ENCODE data around the gene FERMT3.

FERMT3 gene

GRCh38 chr11:64219755-64220154 is 13.2 kb downstream of the FERMT3 start:
- Histone ChIP-seq H3K79me2 (ENCODE audit: control insufficient read depth, insufficient read depth, low read length) (no peaks in the 10 kb centered on the region), H3K27ac (ENCODE audit: low read depth, low read length) (no peak overlapping the region), H3K79me1 (ENCODE audit: low read length) (no peaks in the 10 kb centered on the region), H3K18ac (ENCODE audit: low read length) (no peak overlapping the region), H3K9ac (ENCODE audit: low read length) (no peak overlapping the region), H3K23ac (ENCODE audit: low read length) (no peak overlapping the region), H3K4me2 (ENCODE audit: low read length) (no peak overlapping the region), H4K8ac (ENCODE audit: low read depth, low read length) (no peak overlapping the region), H2BK5ac (ENCODE audit: low read length) (no peak overlapping the region), H2BK120ac (ENCODE audit: low read depth, low read length) (no peak overlapping the region), H3K4ac (ENCODE audit: low read depth, low read length) (no peak overlapping the region), H3K56ac (ENCODE audit: low read length) (no peak overlapping the region), H3K36me3 (ENCODE audit: control insufficient read depth, insufficient read depth, low read length) (no peaks in the 10 kb centered on the region), H3K4me3 (ENCODE audit: low read length) (no peak overlapping the region), H2BK15ac (replicated peaks; ENCODE audit: low read depth) (no peak overlapping the region), H3K4me1 (ENCODE audit: control insufficient read depth, low read depth, low read length) (no peaks in the 10 kb centered on the region), H3K27me3 (ENCODE audit: insufficient read depth, low read length, poor library complexity) (no peaks in the 10 kb centered on the region), H4K5ac (ENCODE audit: low read length) (no peak overlapping the region), H2AK5ac (ENCODE audit: low read length) (no peak overlapping the region)
- DNase-seq: no peak
- no CpG with 5 or more reads among the region's 10 CpGs for WGBS (ENCODE audit: extremely low coverage, insufficient coverage, low lambda C conversion rate)

GRCh38 chr11:64220271-64220670 is 13.8 kb downstream of the FERMT3 start:
- Histone ChIP-seq H3K4me3 (ENCODE audit: low read length) (no peak overlapping the region), H3K9ac (ENCODE audit: low read length) (no peak overlapping the region), H2AK5ac (ENCODE audit: low read length) (no peak overlapping the region), H3K4me2 (ENCODE audit: low read length) (no peak overlapping the region), H3K4ac (ENCODE audit: low read depth, low read length) (no peak overlapping the region), H2BK15ac (replicated peaks; ENCODE audit: low read depth) (no peak overlapping the region), H4K5ac (ENCODE audit: low read length) (no peak overlapping the region), H2BK120ac (ENCODE audit: low read depth, low read length) (no peak overlapping the region), H4K8ac (ENCODE audit: low read depth, low read length) (no peak overlapping the region), H3K4me1 (ENCODE audit: control insufficient read depth, low read depth, low read length) (no peaks in the 10 kb centered on the region), H3K23ac (ENCODE audit: low read length) (no peak overlapping the region), H3K79me1 (ENCODE audit: low read length) (no peaks in the 10 kb centered on the region), H2BK5ac (ENCODE audit: low read length) (no peak overlapping the region), H3K36me3 (ENCODE audit: control insufficient read depth, insufficient read depth, low read length) (no peaks in the 10 kb centered on the region), H3K27me3 (ENCODE audit: insufficient read depth, low read length, poor library complexity) (no peaks in the 10 kb centered on the region), H3K79me2 (ENCODE audit: control insufficient read depth, insufficient read depth, low read length) (no peaks in the 10 kb centered on the region), H3K18ac (ENCODE audit: low read length) (no peak overlapping the region), H3K27ac (ENCODE audit: low read depth, low read length) (no peak overlapping the region), H3K56ac (ENCODE audit: low read length) (no peak overlapping the region)
- WGBS (ENCODE audit: extremely low coverage, insufficient coverage, low lambda C conversion rate): no CpG with 5 or more reads among the region's 17 CpGs
- DNase-seq: no peak

- H3K27ac ChIP-seq (ENCODE audit: low read depth, low read length): no peak overlapping the region
Measured at GRCh38 chr11:64220798-64221197, 14.3 kb downstream of the FERMT3 start.

DNA sequence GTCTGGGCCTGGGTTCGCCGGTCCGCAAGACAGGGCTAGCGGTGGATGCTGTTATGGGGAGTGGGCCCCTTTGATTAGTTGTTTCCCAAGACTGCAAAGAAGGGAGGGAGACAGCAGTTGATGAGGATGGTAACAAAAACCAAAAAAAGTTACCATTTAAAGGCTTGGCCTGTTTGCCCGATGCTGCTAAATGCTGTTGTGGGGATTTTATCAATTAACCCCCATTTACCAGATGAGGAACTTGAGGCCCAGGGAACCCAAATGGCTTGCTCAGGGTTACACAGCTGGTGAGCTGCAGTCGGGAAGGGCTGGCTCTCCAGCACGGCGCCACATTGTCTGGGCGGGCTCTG is 16.1 kb downstream of the FERMT3 start:
- Histone ChIP-seq H3K18ac (ENCODE audit: low read length) (no peak overlapping the region), H3K9ac (ENCODE audit: low read length) (no peak overlapping the region), H3K56ac (ENCODE audit: low read length) (no peak overlapping the region), H3K4me1 (ENCODE audit: control insufficient read depth, low read depth, low read length) (peaks cover 2% of the 10 kb centered on the region), H2AK5ac (ENCODE audit: low read length) (no peak overlapping the region), H3K4me2 (ENCODE audit: low read length) (no peak overlapping the region), H3K4ac (ENCODE audit: low read depth, low read length) (no peak overlapping the region), H3K79me2 (ENCODE audit: control insufficient read depth, insufficient read depth, low read length) (no peaks in the 10 kb centered on the region), H3K27me3 (ENCODE audit: insufficient read depth, low read length, poor library complexity) (no peaks in the 10 kb centered on the region), H2BK5ac (ENCODE audit: low read length) (no peak overlapping the region), H3K27ac (ENCODE audit: low read depth, low read length) (no peak overlapping the region), H4K8ac (ENCODE audit: low read depth, low read length) (no peak overlapping the region), H4K5ac (ENCODE audit: low read length) (no peak overlapping the region), H3K23ac (ENCODE audit: low read length) (no peak overlapping the region), H2BK120ac (ENCODE audit: low read depth, low read length) (no peak overlapping the region), H3K36me3 (ENCODE audit: control insufficient read depth, insufficient read depth, low read length) (no peaks in the 10 kb centered on the region), H3K4me3 (ENCODE audit: low read length) (no peak overlapping the region), H2BK15ac (replicated peaks; ENCODE audit: low read depth) (no peak overlapping the region), H3K79me1 (ENCODE audit: low read length) (peaks cover 4% of the 10 kb centered on the region)
- DNase-seq: no peak
- no CpG with 5 or more reads among the region's 9 CpGs for WGBS (ENCODE audit: extremely low coverage, insufficient coverage, low lambda C conversion rate)

More at GRCh38 chr11:64220798-64221197, 14.3 kb downstream of the FERMT3 start:
- Histone ChIP-seq H3K18ac (ENCODE audit: low read length) (no peak overlapping the region), H3K9ac (ENCODE audit: low read length) (no peak overlapping the region), H3K79me1 (ENCODE audit: low read length) (no peaks in the 10 kb centered on the region), H2BK120ac (ENCODE audit: low read depth, low read length) (no peak overlapping the region), H3K4ac (ENCODE audit: low read depth, low read length) (no peak overlapping the region), H2BK5ac (ENCODE audit: low read length) (no peak overlapping the region), H3K27me3 (ENCODE audit: insufficient read depth, low read length, poor library complexity) (no peaks in the 10 kb centered on the region), H3K23ac (ENCODE audit: low read length) (no peak overlapping the region), H3K36me3 (ENCODE audit: control insufficient read depth, insufficient read depth, low read length) (no peaks in the 10 kb centered on the region), H2AK5ac (ENCODE audit: low read length) (no peak overlapping the region), H3K4me1 (ENCODE audit: control insufficient read depth, low read depth, low read length) (no peaks in the 10 kb centered on the region), H3K4me2 (ENCODE audit: low read length) (no peak overlapping the region), H4K8ac (ENCODE audit: low read depth, low read length) (no peak overlapping the region), H4K5ac (ENCODE audit: low read length) (no peak overlapping the region), H2BK15ac (replicated peaks; ENCODE audit: low read depth) (no peak overlapping the region), H3K4me3 (ENCODE audit: low read length) (no peak overlapping the region), H3K79me2 (ENCODE audit: control insufficient read depth, insufficient read depth, low read length) (no peaks in the 10 kb centered on the region), H3K56ac (ENCODE audit: low read length) (no peak overlapping the region)
- no peak for DNase-seq
- WGBS (ENCODE audit: extremely low coverage, insufficient coverage, low lambda C conversion rate): no CpG with 5 or more reads among the region's 14 CpGs

- Histone ChIP-seq H3K4me1 (ENCODE audit: control insufficient read depth, low read depth, low read length) (peaks cover 2% of the 10 kb centered on the region), H3K79me1 (ENCODE audit: low read length) (peaks cover 4% of the 10 kb centered on the region), H2BK5ac (ENCODE audit: low read length) (no peak overlapping the region), H3K4ac (ENCODE audit: low read depth, low read length) (no peak overlapping the region), H3K79me2 (ENCODE audit: control insufficient read depth, insufficient read depth, low read length) (no peaks in the 10 kb centered on the region), H3K18ac (ENCODE audit: low read length) (no peak overlapping the region), H3K27me3 (ENCODE audit: insufficient read depth, low read length, poor library complexity) (no peaks in the 10 kb centered on the region), H2BK120ac (ENCODE audit: low read depth, low read length) (no peak overlapping the region), H2AK5ac (ENCODE audit: low read length) (no peak overlapping the region), H4K8ac (ENCODE audit: low read depth, low read length) (no peak overlapping the region), H2BK15ac (replicated peaks; ENCODE audit: low read depth) (no peak overlapping the region), H3K56ac (ENCODE audit: low read length) (no peak overlapping the region), H3K23ac (ENCODE audit: low read length) (no peak overlapping the region), H3K9ac (ENCODE audit: low read length) (no peak overlapping the region), H3K4me3 (ENCODE audit: low read length) (no peak overlapping the region), H4K5ac (ENCODE audit: low read length) (no peak overlapping the region), H3K36me3 (ENCODE audit: control insufficient read depth, insufficient read depth, low read length) (no peaks in the 10 kb centered on the region), H3K27ac (ENCODE audit: low read depth, low read length) (no peak overlapping the region), H3K4me2 (ENCODE audit: low read length) (no peak overlapping the region)
- no peak for DNase-seq
- no CpG with 5 or more reads among the region's 24 CpGs for WGBS (ENCODE audit: extremely low coverage, insufficient coverage, low lambda C conversion rate)
Measured at GRCh38 chr11:64223001-64223651, 16.6 kb downstream of the FERMT3 start.

All from mesendoderm (in vitro differentiated cells).